Effector memory CD4-positive, alpha-beta T cell (primary cell): ENCODE measurements around the gene ATP6V1B1.

Experiments used
- DNase-seq, 3 donors: peaks; one replicate each; pipeline ENCODE4 v3.0.0-alpha.2; 2020
- H3K27ac ChIP-seq: 2 replicates; pipeline ENCODE4 v1.7.0; 2013; ENCODE audit warnings: mild to moderate bottlenecking, low read length, moderate library complexity; ENCODE audit not compliant: insufficient read depth, poor library complexity, severe bottlenecking
- H3K27me3 ChIP-seq: replicated peaks from 2 replicates; pipeline ENCODE4 v1.7.0; 2013; ENCODE audit warnings: mild to moderate bottlenecking, low read length; ENCODE audit not compliant: insufficient read depth, control insufficient read depth, poor library complexity, severe bottlenecking
- H3K36me3 ChIP-seq: 2 replicates; pipeline ENCODE4 v1.7.0; 2013; ENCODE audit warnings: mild to moderate bottlenecking, low read length, moderate library complexity; ENCODE audit not compliant: control insufficient read depth, insufficient read depth
- H3K4me1 ChIP-seq: 2 replicates; pipeline ENCODE4 v1.7.0; 2013; ENCODE audit warnings: low read length, mild to moderate bottlenecking; ENCODE audit not compliant: control insufficient read depth, insufficient read depth, poor library complexity, severe bottlenecking
- H3K4me3 ChIP-seq: 2 replicates; pipeline ENCODE4 v1.7.0; 2013; ENCODE audit warnings: low read length, low read depth, mild to moderate bottlenecking; ENCODE audit not compliant: insufficient read depth, poor library complexity, severe bottlenecking
- H3K9me3 ChIP-seq: 2 replicates; pipeline ENCODE4 v1.7.0; 2013; ENCODE audit warnings: mild to moderate bottlenecking, low read length, moderate library complexity; ENCODE audit not compliant: control insufficient read depth
- total RNA-seq, 3 donors: gene quantifications; one replicate each; lab custom pipeline; 2026; lab: John Stamatoyannopoulos, UW

ATP6V1B1 gene
- 0 reads per million in 3 donors for total RNA-seq

DNA sequence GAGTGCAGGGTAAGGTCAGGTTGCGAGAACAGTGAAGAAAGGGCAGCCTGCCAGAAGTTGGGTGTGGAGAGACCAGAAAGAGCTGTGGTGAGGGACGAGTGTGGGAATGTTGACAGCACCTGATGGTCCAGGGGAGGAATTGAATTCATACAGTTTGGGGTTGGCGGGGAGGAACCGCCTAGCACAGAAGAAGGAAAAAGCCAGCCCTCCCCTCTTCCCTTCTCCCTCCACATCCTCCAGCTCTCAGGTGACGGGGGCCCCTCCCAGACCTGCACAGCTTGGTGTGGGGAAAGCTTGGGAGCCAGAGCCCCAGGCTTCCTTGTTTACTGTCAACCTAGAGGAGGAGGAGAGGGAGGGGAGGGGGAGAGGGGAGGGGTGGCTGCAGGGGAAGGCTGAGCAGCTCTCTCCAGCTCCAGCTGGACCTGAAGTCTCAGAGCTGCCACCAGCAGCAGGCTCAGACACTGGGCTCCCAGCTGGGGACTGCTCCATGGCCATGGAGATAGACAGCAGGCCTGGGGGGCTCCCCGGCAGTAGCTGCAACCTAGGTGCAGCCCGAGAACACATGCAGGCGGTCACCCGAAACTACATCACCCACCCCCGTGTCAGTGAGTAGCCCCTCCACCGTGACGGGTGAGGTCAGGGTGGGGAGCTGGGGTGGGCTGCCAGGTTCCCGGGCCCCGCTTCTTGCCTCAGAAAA lies at the start of gene ATP6V1B1:
ATP6V1B1 (plus strand) TSS at position 433 of the 697 bp plus-strand sequence; CDS start at position 488, 55 bp downstream.
- Histone ChIP-seq H3K9me3 (no peaks in the 10 kb centered on the region), H3K4me3 (no peak within 1 kb of the TSS), H3K36me3 (no peaks in the 10 kb centered on the region), H3K4me1 (no peaks in the 10 kb centered on the region), H3K27ac (no peak within 1 kb of the TSS), H3K27me3 (no peaks in the 10 kb centered on the region)
- no peak for DNase-seq

DNA sequence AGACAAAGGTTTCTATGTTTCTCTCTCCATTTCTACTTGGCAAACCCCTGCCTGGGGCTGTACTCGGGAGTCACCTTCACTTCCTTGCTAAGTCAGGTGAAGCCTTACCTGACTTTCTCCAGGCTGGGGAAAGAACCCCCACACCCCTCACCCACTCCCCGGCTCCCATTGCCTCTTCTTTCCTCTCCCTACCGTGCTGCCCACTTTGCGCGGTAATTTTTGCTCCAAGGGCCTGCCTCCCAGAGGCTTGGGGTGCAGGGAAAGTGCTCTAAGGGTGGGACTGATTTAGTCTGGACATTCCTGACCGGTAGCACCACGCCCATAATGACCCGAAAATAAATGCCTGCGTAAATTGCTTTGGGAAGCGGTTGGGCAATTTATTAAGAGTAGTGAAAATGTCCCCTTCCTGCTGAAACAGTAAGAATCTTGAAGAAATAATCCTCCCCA lies 49.1 kb upstream of the ATP6V1B1 start:
- DNase-seq = no peak
- no peaks in the 10 kb centered on the region for H3K36me3 ChIP-seq
- H3K9me3 ChIP-seq = no peaks in the 10 kb centered on the region
- H3K27me3 ChIP-seq = peaks cover 51% of the 10 kb centered on the region
- peaks cover 22% of the 10 kb centered on the region for H3K4me1 ChIP-seq
- no peak overlapping the region for H3K27ac ChIP-seq
- H3K4me3 ChIP-seq = no peak overlapping the region

DNA sequence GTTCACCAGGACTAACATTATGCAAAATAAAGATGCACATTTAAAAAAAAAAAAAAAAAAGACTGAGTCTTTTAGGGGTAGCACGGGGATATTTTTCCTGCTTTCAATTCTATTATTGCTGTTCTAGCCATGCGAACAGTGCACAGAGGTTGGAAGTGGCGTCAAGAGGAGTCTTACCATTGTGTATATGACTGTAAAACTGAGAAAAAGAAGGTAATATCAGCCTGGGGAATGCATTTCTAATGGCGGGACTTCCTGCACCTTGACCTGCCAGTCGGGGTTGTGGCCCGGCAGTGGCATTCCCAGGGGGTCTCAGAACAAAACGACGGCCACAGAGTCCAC lies 48.5 kb upstream of the ATP6V1B1 start:
- DNase-seq = no peak
- H3K4me3 ChIP-seq = peak overlapping the region; percentile 45
- H3K27me3 ChIP-seq = peaks cover 54% of the 10 kb centered on the region
- no peak overlapping the region for H3K27ac ChIP-seq
- peaks cover 22% of the 10 kb centered on the region for H3K4me1 ChIP-seq
- H3K36me3 ChIP-seq = no peaks in the 10 kb centered on the region
- no peaks in the 10 kb centered on the region for H3K9me3 ChIP-seq

- DNase-seq = no peak
- H3K4me1 ChIP-seq = peaks cover 22% of the 10 kb centered on the region
- peak overlapping the region; percentile 45 for H3K4me3 ChIP-seq
- no peak overlapping the region for H3K27ac ChIP-seq
- H3K27me3 ChIP-seq = peaks cover 54% of the 10 kb centered on the region
- H3K36me3 ChIP-seq = no peaks in the 10 kb centered on the region
- H3K9me3 ChIP-seq = no peaks in the 10 kb centered on the region
Measured at GRCh38 chr2:70887550-70888246, 48.0 kb upstream of the ATP6V1B1 start.

- no peaks in the 10 kb centered on the region for H3K36me3 ChIP-seq
- H3K9me3 ChIP-seq = no peaks in the 10 kb centered on the region
- peaks cover 22% of the 10 kb centered on the region for H3K4me1 ChIP-seq
- DNase-seq = no peak
- no peak overlapping the region for H3K27ac ChIP-seq
- H3K4me3 ChIP-seq = no peak overlapping the region
- peaks cover 50% of the 10 kb centered on the region for H3K27me3 ChIP-seq
Measured at GRCh38 chr2:70888366-70888922, 47.3 kb upstream of the ATP6V1B1 start.

DNA sequence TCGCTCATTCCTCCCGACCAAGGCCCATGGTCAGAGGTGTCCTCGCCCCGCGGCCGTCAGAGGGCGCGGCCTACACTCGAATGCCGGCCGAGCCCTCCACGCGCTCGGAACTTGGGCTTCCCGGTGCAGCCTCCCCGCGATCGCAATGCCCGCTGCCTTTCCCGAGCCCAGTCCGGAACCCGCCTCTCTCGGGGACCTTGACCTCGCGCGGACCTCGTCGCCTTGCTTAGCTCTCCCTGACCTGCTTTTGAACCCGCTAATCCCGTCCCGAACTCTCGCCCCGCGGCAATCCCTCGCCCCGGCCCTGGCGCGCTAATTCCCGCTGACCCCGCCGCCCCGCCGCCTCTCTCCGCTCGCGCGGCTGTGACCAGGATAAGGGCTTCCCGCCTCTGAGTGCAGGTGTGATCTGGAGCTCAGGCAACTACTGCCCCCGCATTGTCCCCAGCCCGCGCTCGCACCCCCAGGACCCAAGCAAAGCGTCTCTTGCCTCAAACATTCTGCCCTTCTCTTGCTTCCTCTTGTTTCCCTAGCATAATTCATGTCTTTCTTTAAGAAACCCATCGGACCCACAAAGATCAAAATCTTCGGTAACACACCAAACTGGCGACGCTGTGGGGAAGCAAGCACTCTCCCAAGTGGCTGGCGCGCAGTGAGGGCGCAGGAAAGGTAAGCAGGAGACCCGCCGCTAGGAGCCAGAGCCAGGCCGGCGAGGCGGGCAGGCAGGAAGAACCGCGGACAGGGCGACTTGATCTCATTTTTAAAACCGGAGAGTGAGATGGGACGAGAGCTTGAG lies 46.6 kb upstream of the ATP6V1B1 start:
- no peak for DNase-seq
- Histone ChIP-seq H3K4me1 (peaks cover 22% of the 10 kb centered on the region), H3K27ac (no peak overlapping the region), H3K27me3 (peaks cover 50% of the 10 kb centered on the region), H3K9me3 (no peaks in the 10 kb centered on the region), H3K36me3 (no peaks in the 10 kb centered on the region), H3K4me3 (no peak overlapping the region)

GRCh38 chr2:70889716-70890037 lies 46.0 kb upstream of the ATP6V1B1 start:
- H3K27me3 ChIP-seq = peaks cover 54% of the 10 kb centered on the region
- H3K27ac ChIP-seq = no peak overlapping the region
- no peak for DNase-seq
- H3K4me3 ChIP-seq = no peak overlapping the region
- no peaks in the 10 kb centered on the region for H3K36me3 ChIP-seq
- H3K4me1 ChIP-seq = peaks cover 22% of the 10 kb centered on the region
- no peaks in the 10 kb centered on the region for H3K9me3 ChIP-seq

GRCh38 chr2:70890469-70891065 lies 45.1 kb upstream of the ATP6V1B1 start:
- H3K4me1 ChIP-seq = peaks cover 22% of the 10 kb centered on the region
- no peak overlapping the region for H3K27ac ChIP-seq
- H3K4me3 ChIP-seq = no peak overlapping the region
- H3K36me3 ChIP-seq = no peaks in the 10 kb centered on the region
- DNase-seq = no peak
- H3K27me3 ChIP-seq = peaks cover 53% of the 10 kb centered on the region
- H3K9me3 ChIP-seq = no peaks in the 10 kb centered on the region

- no peak for DNase-seq
- Histone ChIP-seq H3K36me3 (no peaks in the 10 kb centered on the region), H3K27me3 (peaks cover 45% of the 10 kb centered on the region), H3K9me3 (no peaks in the 10 kb centered on the region), H3K27ac (no peak overlapping the region), H3K4me1 (peaks cover 19% of the 10 kb centered on the region), H3K4me3 (no peak overlapping the region)
Measured at GRCh38 chr2:70891572-70892357, 43.9 kb upstream of the ATP6V1B1 start.
